Loucy (cell line): ENCODE results near the gene ZBTB8OS.

Source experiments
- EZH2phosphoT487 ChIP-seq: fragments of 200-600 bp; IDR thresholded peaks from 2 replicates; pipeline ENCODE4 v1.6.1; 2018; ENCODE audit warnings: antibody characterized with exemption, mild to moderate bottlenecking, moderate library complexity, borderline replicate concordance
- TF ChIP-seq, protein P1 (sequence below): fragments of 200-600 bp; sonication (generic); conservative IDR thresholded peaks from 2 replicates; pipeline ENCODE4 v1.5.1; 2014; ENCODE audit warnings: mild to moderate bottlenecking, antibody characterized with exemption, low read length

DNA sequence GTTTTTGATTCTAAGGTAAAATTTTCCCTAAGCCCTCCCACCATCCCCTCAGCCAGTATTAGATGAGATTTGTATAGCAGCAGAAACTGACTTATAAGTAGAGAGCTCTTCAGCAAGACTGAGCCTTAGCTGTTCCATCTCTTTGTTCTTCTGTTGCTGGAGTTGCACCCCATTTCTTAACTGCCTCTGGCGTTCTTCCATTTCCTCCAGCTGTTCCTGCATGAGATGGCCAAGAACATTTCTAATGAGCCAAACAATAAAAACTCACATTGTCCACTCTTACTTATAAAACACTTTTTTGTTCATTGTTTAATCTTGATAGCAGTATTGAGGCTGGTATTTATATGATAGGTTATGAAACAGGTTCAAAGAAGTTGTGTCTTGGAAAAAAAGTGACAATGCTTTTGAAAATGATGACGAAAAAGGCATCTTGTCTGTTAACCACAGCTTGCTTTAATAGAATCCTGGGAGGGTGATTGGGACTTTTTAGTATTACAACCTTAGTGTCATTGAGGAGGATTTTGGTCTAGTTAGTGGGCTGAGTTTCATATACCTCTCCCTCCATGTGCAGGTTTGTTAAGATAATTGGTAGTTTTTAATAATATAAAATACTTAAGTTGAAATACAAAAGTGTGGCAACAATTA, 33.9 kb upstream of the ZBTB8OS start:
- TF ChIP-seq, protein P1, sequence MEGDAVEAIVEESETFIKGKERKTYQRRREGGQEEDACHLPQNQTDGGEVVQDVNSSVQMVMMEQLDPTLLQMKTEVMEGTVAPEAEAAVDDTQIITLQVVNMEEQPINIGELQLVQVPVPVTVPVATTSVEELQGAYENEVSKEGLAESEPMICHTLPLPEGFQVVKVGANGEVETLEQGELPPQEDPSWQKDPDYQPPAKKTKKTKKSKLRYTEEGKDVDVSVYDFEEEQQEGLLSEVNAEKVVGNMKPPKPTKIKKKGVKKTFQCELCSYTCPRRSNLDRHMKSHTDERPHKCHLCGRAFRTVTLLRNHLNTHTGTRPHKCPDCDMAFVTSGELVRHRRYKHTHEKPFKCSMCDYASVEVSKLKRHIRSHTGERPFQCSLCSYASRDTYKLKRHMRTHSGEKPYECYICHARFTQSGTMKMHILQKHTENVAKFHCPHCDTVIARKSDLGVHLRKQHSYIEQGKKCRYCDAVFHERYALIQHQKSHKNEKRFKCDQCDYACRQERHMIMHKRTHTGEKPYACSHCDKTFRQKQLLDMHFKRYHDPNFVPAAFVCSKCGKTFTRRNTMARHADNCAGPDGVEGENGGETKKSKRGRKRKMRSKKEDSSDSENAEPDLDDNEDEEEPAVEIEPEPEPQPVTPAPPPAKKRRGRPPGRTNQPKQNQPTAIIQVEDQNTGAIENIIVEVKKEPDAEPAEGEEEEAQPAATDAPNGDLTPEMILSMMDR, result no peak
- no peak for TF ChIP-seq EZH2phosphoT487
